WTC11 (cell line): ENCODE measurements around the gene AMN. TPM values are rescaled to one million over a fixed set of nuclear protein-coding genes. Genes with fewer than 3 reads are reported as not detected.

Experiments used
- ATAC-seq: fragments of 200-7000 bp; cut with Tn5 transposase; 2 replicates; pipeline ENCODE4 v1.10.0; 2021; ENCODE audit warnings: mild to moderate bottlenecking, moderate library complexity
- CTCF ChIA-PET: fragments of 300-600 bp; sonication (Branson Sonifier 250); formaldehyde crosslinking; loops from one replicate; lab custom pipeline; 2021; ENCODE audit warnings: antibody characterized with exemption; lab: Charles Lee
- POLR2A ChIA-PET: fragments of 350-600 bp; sonication (Branson Sonifier 250); formaldehyde crosslinking; loops from one replicate; lab custom pipeline; 2021; ENCODE audit warnings: antibody characterized with exemption; lab: Charles Lee
- DNase-seq: peaks from one replicate; pipeline ENCODE4 v3.0.0; 2021; ENCODE audit warnings: low spot score
- H3K27ac Mint-ChIP-seq: 2 replicates; pipeline ENCODE4 v1.8.0; 2021; ENCODE audit warnings: mixed read lengths
- H3K27me3 Mint-ChIP-seq: 2 replicates; pipeline ENCODE4 v1.8.0; 2021; ENCODE audit warnings: low read depth, mild to moderate bottlenecking, moderate library complexity, mixed read lengths
- H3K36me3 Mint-ChIP-seq: 2 replicates; pipeline ENCODE4 v1.8.0; 2021; ENCODE audit warnings: mixed read lengths
- H3K4me1 Mint-ChIP-seq: 2 replicates; pipeline ENCODE4 v1.8.0; 2022; ENCODE audit warnings: mixed read lengths
- H3K4me3 Mint-ChIP-seq: 2 replicates; pipeline ENCODE4 v1.8.0; 2021; ENCODE audit warnings: mild to moderate bottlenecking, moderate library complexity, mixed read lengths
- H3K9me3 Mint-ChIP-seq: 2 replicates; pipeline ENCODE4 v1.8.0; 2021; ENCODE audit warnings: mixed read lengths
- CREB1 ChIP-seq: sonication (generic); formaldehyde crosslinking; IDR thresholded peaks from 2 replicates; pipeline ENCODE4 v1.8.0; 2023; ENCODE audit warnings: mild to moderate bottlenecking, missing genetic modification reagents
- CREM ChIP-seq: sonication (generic); formaldehyde crosslinking; IDR thresholded peaks from 2 replicates; pipeline ENCODE4 v1.8.1; 2022; ENCODE audit warnings: mild to moderate bottlenecking, missing genetic modification reagents, moderate library complexity
- ELF4 ChIP-seq: sonication (generic); formaldehyde crosslinking; IDR thresholded peaks from 2 replicates; pipeline ENCODE4 v1.8.1; 2022; ENCODE audit warnings: low read depth, mild to moderate bottlenecking, moderate library complexity, missing genetic modification reagents
- GRHL2 ChIP-seq: fragments of 250-450 bp; sonication (Bioruptor Pico); IDR thresholded peaks from 2 replicates; pipeline ENCODE4 v1.8.0; 2022; ENCODE audit warnings: mild to moderate bottlenecking, moderate library complexity; ENCODE audit not compliant: insufficient replicate concordance, severe bottlenecking
- GTF2I ChIP-seq: fragments of 250-450 bp; sonication (Bioruptor Pico); conservative IDR thresholded peaks from 2 replicates; pipeline ENCODE4 v1.4.0; 2021; ENCODE audit warnings: mild to moderate bottlenecking
- HMGA2 ChIP-seq: fragments of 250-450 bp; sonication (Bioruptor Pico); IDR thresholded peaks from 2 replicates; pipeline ENCODE4 v1.4.0; 2021; ENCODE audit warnings: mild to moderate bottlenecking, moderate library complexity
- JUN ChIP-seq: sonication (generic); formaldehyde crosslinking; IDR thresholded peaks from 2 replicates; pipeline ENCODE4 v1.8.0; 2023; ENCODE audit warnings: mild to moderate bottlenecking, missing genetic modification reagents
- MXD4 ChIP-seq: fragments of 250-450 bp; sonication (Bioruptor Pico); IDR thresholded peaks from 2 replicates; pipeline ENCODE4 v1.8.0; 2021; ENCODE audit warnings: mild to moderate bottlenecking, moderate library complexity, borderline replicate concordance
- NFE2L1 ChIP-seq: sonication (generic); formaldehyde crosslinking; IDR thresholded peaks from 2 replicates; pipeline ENCODE4 v1.8.1; 2023; ENCODE audit warnings: missing genetic modification reagents
- PRRX2 ChIP-seq: fragments of 250-450 bp; sonication (Bioruptor Pico); IDR thresholded peaks from 2 replicates; pipeline ENCODE4 v1.8.0; 2021; ENCODE audit warnings: mild to moderate bottlenecking
- RELA ChIP-seq: sonication (generic); formaldehyde crosslinking; IDR thresholded peaks from 2 replicates; pipeline ENCODE4 v1.8.1; 2022; ENCODE audit warnings: missing genetic modification reagents, mild to moderate bottlenecking, borderline replicate concordance
- TEAD1 ChIP-seq: sonication (generic); formaldehyde crosslinking; IDR thresholded peaks from 2 replicates; pipeline ENCODE4 v1.8.0; 2022; ENCODE audit warnings: mild to moderate bottlenecking, missing genetic modification reagents
- TEAD4 ChIP-seq: sonication (generic); formaldehyde crosslinking; IDR thresholded peaks from 2 replicates; pipeline ENCODE4 v1.8.0; 2022; ENCODE audit warnings: mild to moderate bottlenecking, missing genetic modification reagents
- ZNF416 ChIP-seq: fragments of 250-450 bp; sonication (Bioruptor Pico); IDR thresholded peaks from 2 replicates; pipeline ENCODE4 v1.9.0; 2021; ENCODE audit warnings: mild to moderate bottlenecking, inconsistent platforms
- ZNF423 ChIP-seq: fragments of 250-450 bp; sonication (Bioruptor Pico); IDR thresholded peaks from 2 replicates; pipeline ENCODE4 v2.1.2; 2022; ENCODE audit warnings: mild to moderate bottlenecking, moderate library complexity
- total RNA-seq: library from RNA; stranded (reverse); gene quantifications from 3 replicates; pipeline ENCODE4 v1.2.3, GENCODE V29; 2021
- TF ChIP-seq, protein P1 (sequence below): sonication (generic); formaldehyde crosslinking; IDR thresholded peaks from 2 replicates; pipeline ENCODE4 v1.8.1; 2023; ENCODE audit warnings: mild to moderate bottlenecking, missing genetic modification reagents, moderate library complexity
- TF ChIP-seq, protein P2 (sequence below): fragments of 250-450 bp; sonication (Bioruptor Pico); IDR thresholded peaks from 2 replicates; pipeline ENCODE4 v1.9.0; 2021; ENCODE audit warnings: mild to moderate bottlenecking
- TF ChIP-seq, protein P3 (sequence below): fragments of 200-600 bp; IDR thresholded peaks from 2 replicates; pipeline ENCODE4 v1.8.0; 2022; ENCODE audit warnings: antibody characterized with exemption
- TF ChIP-seq, protein P4 (sequence below): fragments of 250-450 bp; sonication (Bioruptor Pico); IDR thresholded peaks from 2 replicates; pipeline ENCODE4 v1.9.0; 2021; ENCODE audit warnings: moderate library complexity, mild to moderate bottlenecking, inconsistent platforms, borderline replicate concordance
- TF ChIP-seq, protein P5 (sequence below): sonication (generic); formaldehyde crosslinking; IDR thresholded peaks from 2 replicates; pipeline ENCODE4 v1.8.0; 2022; ENCODE audit warnings: mild to moderate bottlenecking, missing genetic modification reagents
- TF ChIP-seq, protein P6 (sequence below): sonication (generic); formaldehyde crosslinking; IDR thresholded peaks from 2 replicates; pipeline ENCODE4 v1.8.1; 2022; ENCODE audit warnings: mild to moderate bottlenecking, missing genetic modification reagents, moderate library complexity, borderline replicate concordance
- TF ChIP-seq, protein P7 (sequence below): sonication (generic); formaldehyde crosslinking; IDR thresholded peaks from 2 replicates; pipeline ENCODE4 v1.8.0; 2022; ENCODE audit warnings: missing genetic modification reagents

AMN gene
- total RNA-seq, 1 experiment from 2014 or later: 2.8 TPM

DNA sequence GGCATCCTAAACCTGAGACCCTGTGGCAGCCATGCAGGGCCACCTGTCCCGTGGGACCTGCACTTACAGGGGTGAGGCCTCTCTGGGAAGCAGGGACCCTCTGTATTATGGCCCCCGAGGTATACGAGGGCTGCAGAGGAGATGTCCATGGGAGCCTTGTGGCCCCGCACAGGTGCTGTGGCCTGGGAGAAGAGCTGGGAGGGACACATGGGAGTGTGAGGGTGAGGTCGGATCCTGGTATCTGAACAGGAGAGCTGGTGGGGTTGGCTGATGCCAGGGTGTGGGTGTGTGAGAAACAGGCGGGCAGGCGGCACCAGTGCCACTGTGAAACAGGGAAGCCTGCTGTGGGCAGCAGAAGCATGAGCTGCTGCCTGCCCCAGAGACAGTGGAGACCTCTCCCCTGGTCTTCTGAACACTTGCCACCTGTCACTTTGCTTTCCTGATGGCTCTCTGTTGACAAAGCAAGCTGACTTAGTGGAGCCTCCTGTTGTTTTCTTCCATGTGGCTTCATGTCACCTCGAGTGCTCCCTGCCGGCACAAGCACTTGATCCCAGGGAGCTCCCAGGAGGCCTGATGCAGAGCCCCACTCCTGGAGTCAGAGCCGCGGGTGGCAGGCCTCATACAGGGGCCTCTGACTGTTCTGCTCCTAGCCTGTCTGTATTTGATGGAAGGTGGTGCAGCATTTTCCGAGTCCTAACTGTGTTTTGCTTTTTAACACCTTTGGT, 19.8 kb upstream of the AMN start (continued):
- TF ChIP-seq RELA (no peak), GRHL2 (CRISPR knock-in tag) (no peak), TEAD4 (no peak)
- TF ChIP-seq, protein P1, sequence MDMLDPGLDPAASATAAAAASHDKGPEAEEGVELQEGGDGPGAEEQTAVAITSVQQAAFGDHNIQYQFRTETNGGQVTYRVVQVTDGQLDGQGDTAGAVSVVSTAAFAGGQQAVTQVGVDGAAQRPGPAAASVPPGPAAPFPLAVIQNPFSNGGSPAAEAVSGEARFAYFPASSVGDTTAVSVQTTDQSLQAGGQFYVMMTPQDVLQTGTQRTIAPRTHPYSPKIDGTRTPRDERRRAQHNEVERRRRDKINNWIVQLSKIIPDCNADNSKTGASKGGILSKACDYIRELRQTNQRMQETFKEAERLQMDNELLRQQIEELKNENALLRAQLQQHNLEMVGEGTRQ (CRISPR knock-in tag): no peak

DNA sequence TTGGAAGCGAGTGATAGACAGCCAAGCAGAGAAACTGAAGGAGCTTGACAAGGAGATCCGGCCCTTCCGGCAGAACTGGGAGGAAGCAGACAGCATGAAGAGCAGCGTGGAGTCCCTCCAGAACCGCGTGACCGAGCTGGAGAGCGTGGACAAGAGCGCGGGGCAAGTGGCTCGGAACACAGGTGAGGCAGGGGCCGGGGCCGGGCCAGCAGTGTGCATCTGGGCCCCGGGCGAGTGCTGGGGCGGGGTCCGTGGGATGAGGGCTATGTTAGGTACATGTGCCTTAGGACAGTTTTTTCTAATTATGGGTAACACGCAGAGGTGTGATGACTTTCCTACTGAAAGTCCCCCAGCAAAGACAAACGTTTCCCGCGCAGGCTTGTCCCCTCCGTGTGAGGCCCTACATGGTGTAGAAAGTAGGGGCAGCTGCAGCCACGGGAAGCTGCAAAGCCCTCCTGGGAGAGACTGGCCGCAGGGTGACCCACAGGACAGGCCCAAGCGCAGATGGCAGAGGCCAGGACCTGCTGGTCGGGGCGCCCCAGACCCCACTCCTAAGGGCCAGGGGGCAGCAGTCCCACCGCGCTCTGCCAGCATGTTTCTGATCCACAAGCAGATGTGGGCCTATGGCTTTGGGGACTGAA, 19.1 kb upstream of the AMN start:
- Mint-ChIP-seq H3K9me3 (peaks cover 24% of the 10 kb centered on the region), H3K4me3 (no peak overlapping the region), H3K36me3 (peaks cover 26% of the 10 kb centered on the region)
- CTCF ChIA-PET: no interaction called here
- TF ChIP-seq GTF2I (CRISPR knock-in tag): no peak
- TF ChIP-seq, protein P2, sequence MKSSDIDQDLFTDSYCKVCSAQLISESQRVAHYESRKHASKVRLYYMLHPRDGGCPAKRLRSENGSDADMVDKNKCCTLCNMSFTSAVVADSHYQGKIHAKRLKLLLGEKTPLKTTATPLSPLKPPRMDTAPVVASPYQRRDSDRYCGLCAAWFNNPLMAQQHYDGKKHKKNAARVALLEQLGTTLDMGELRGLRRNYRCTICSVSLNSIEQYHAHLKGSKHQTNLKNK: no peak
- TF ChIP-seq, protein P3, sequence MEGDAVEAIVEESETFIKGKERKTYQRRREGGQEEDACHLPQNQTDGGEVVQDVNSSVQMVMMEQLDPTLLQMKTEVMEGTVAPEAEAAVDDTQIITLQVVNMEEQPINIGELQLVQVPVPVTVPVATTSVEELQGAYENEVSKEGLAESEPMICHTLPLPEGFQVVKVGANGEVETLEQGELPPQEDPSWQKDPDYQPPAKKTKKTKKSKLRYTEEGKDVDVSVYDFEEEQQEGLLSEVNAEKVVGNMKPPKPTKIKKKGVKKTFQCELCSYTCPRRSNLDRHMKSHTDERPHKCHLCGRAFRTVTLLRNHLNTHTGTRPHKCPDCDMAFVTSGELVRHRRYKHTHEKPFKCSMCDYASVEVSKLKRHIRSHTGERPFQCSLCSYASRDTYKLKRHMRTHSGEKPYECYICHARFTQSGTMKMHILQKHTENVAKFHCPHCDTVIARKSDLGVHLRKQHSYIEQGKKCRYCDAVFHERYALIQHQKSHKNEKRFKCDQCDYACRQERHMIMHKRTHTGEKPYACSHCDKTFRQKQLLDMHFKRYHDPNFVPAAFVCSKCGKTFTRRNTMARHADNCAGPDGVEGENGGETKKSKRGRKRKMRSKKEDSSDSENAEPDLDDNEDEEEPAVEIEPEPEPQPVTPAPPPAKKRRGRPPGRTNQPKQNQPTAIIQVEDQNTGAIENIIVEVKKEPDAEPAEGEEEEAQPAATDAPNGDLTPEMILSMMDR: no peak
- TF ChIP-seq, protein P4, sequence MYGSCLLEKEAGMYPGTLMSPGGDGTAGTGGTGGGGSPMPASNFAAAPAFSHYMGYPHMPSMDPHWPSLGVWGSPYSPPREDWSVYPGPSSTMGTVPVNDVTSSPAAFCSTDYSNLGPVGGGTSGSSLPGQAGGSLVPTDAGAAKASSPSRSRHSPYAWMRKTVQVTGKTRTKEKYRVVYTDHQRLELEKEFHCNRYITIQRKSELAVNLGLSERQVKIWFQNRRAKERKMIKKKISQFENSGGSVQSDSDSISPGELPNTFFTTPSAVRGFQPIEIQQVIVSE: no peak
- TF ChIP-seq, all 79 proteins: peak for 0
- DNase-seq: no peak
- Mint-ChIP-seq H3K27ac (no peak overlapping the region; the same call in 1 of the 2 replicates), H3K4me1 (no peaks in the 10 kb centered on the region), H3K27me3 (no peaks in the 10 kb centered on the region)
- POLR2A ChIA-PET: no interaction called here
- no peak for ATAC-seq

DNA sequence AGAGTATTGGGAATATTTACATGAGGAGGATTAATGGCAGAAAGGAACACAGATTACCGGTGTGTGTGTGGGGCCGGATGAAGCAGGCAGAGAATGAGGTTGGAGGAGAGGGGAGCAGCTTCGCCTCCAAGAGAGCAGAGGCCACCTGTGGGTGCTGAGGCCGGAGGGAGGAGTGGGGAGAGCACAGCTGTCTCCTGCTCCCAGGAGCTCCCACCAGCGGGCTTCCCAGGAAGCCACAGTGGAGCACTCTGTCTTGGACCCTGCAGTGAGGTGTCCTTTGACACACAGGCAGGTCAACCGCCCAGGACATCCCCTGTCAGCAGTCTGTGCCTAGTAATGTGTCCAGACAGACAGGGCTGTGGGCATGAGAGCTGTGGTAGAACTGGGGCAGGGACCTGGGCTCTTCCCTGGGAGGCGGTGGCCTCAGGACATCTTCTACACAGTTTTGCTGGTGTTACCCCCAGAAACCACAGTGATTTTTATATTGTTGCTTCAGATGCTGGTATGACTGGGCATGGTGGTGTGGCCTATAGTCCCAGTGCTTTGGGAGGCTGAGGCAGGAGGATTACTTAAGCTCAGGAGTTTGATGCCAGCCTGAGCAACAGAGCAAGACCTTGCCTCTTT, 18.5 kb upstream of the AMN start:
- Mint-ChIP-seq H3K4me3 (no peak overlapping the region), H3K36me3 (peaks cover 28% of the 10 kb centered on the region), H3K9me3 (peaks cover 24% of the 10 kb centered on the region), H3K27me3 (no peaks in the 10 kb centered on the region), H3K4me1 (no peaks in the 10 kb centered on the region), H3K27ac (no peak overlapping the region)
- CTCF ChIA-PET: interaction anchor here (0.7 kb wide), 1 partner anchor 379 kb away, joined by 3 read pairs; no protein-coding TSS in a partner anchor
- ATAC-seq: no peak
- POLR2A ChIA-PET: interaction anchor here (0.7 kb wide), 1 partner anchor 123 kb away, joined by 6 read pairs; no protein-coding TSS in a partner anchor
- DNase-seq: no peak
- TF ChIP-seq MXD4 (CRISPR knock-in tag) (no peak), TEAD1 (CRISPR knock-in tag) (no peak), PRRX2 (CRISPR knock-in tag) (no peak), CREM (CRISPR knock-in tag) (no peak), ZNF423 (CRISPR knock-in tag) (no peak), ZNF416 (CRISPR knock-in tag) (no peak), CREB1 (no peak), NFE2L1 (CRISPR knock-in tag) (no peak), RELA (no peak), JUN (CRISPR knock-in tag) (no peak), HMGA2 (CRISPR knock-in tag) (no peak), ELF4 (no peak)
- TF ChIP-seq, protein P5, sequence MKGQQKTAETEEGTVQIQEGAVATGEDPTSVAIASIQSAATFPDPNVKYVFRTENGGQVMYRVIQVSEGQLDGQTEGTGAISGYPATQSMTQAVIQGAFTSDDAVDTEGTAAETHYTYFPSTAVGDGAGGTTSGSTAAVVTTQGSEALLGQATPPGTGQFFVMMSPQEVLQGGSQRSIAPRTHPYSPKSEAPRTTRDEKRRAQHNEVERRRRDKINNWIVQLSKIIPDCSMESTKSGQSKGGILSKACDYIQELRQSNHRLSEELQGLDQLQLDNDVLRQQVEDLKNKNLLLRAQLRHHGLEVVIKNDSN: no peak
- TF ChIP-seq, protein P6, sequence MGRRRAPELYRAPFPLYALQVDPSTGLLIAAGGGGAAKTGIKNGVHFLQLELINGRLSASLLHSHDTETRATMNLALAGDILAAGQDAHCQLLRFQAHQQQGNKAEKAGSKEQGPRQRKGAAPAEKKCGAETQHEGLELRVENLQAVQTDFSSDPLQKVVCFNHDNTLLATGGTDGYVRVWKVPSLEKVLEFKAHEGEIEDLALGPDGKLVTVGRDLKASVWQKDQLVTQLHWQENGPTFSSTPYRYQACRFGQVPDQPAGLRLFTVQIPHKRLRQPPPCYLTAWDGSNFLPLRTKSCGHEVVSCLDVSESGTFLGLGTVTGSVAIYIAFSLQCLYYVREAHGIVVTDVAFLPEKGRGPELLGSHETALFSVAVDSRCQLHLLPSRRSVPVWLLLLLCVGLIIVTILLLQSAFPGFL: no peak
- TF ChIP-seq, protein P7, sequence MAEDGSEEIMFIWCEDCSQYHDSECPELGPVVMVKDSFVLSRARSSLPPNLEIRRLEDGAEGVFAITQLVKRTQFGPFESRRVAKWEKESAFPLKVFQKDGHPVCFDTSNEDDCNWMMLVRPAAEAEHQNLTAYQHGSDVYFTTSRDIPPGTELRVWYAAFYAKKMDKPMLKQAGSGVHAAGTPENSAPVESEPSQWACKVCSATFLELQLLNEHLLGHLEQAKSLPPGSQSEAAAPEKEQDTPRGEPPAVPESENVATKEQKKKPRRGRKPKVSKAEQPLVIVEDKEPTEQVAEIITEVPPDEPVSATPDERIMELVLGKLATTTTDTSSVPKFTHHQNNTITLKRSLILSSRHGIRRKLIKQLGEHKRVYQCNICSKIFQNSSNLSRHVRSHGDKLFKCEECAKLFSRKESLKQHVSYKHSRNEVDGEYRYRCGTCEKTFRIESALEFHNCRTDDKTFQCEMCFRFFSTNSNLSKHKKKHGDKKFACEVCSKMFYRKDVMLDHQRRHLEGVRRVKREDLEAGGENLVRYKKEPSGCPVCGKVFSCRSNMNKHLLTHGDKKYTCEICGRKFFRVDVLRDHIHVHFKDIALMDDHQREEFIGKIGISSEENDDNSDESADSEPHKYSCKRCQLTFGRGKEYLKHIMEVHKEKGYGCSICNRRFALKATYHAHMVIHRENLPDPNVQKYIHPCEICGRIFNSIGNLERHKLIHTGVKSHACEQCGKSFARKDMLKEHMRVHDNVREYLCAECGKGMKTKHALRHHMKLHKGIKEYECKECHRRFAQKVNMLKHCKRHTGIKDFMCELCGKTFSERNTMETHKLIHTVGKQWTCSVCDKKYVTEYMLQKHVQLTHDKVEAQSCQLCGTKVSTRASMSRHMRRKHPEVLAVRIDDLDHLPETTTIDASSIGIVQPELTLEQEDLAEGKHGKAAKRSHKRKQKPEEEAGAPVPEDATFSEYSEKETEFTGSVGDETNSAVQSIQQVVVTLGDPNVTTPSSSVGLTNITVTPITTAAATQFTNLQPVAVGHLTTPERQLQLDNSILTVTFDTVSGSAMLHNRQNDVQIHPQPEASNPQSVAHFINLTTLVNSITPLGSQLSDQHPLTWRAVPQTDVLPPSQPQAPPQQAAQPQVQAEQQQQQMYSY (CRISPR knock-in tag): no peak
